ENCODE data around the gene QKI.

DNA sequence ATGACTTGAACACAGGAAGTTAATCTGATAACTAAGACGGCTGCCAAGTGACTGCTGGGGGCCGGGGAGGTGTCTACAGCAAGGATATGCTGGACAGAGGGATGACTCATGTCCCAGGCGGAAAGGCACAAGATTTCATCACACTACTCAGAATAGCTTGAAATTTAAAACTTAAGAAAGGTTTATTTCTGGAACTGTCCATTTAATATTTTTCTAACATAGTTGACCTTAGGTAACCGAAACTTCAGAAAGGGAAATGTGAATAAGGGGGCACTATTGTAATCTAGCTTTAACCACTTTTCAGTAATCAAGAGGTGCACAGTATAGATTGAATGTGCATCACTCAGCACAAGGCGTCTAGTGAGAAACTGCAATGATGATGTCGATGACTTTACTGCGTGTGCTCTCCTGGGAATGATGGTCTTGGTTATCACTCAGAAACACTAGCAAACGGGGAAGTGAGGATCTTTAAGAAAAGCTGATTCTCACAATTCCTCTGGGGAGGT is 171.5 kb downstream of the QKI start:
- TF ChIP-seq LARP7 (IDR thresholded peaks at IDR 0.05): no peak
- no peak for TF ChIP-seq ZNF274 (IDR thresholded peaks at IDR 0.05; ENCODE audit: insufficient read depth, insufficient read length)
- TF ChIP-seq, protein P1, sequence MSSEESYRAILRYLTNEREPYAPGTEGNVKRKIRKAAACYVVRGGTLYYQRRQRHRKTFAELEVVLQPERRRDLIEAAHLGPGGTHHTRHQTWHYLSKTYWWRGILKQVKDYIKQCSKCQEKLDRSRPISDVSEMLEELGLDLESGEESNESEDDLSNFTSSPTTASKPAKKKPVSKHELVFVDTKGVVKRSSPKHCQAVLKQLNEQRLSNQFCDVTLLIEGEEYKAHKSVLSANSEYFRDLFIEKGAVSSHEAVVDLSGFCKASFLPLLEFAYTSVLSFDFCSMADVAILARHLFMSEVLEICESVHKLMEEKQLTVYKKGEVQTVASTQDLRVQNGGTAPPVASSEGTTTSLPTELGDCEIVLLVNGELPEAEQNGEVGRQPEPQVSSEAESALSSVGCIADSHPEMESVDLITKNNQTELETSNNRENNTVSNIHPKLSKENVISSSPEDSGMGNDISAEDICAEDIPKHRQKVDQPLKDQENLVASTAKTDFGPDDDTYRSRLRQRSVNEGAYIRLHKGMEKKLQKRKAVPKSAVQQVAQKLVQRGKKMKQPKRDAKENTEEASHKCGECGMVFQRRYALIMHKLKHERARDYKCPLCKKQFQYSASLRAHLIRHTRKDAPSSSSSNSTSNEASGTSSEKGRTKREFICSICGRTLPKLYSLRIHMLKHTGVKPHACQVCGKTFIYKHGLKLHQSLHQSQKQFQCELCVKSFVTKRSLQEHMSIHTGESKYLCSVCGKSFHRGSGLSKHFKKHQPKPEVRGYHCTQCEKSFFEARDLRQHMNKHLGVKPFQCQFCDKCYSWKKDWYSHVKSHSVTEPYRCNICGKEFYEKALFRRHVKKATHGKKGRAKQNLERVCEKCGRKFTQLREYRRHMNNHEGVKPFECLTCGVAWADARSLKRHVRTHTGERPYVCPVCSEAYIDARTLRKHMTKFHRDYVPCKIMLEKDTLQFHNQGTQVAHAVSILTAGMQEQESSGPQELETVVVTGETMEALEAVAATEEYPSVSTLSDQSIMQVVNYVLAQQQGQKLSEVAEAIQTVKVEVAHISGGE (CRISPR knock-in tag; IDR thresholded peaks at IDR 0.05): no peak
- TF ChIP-seq IRF4 (IDR thresholded peaks at IDR 0.05; ENCODE audit: low read depth, low read length): no peak
- TF ChIP-seq YY1 (IDR thresholded peaks at IDR 0.05; ENCODE audit: low read depth, low read length): no peak
- TF ChIP-seq HDGF (IDR thresholded peaks at IDR 0.05): no peak
- TF ChIP-seq ZNF384 (IDR thresholded peaks at IDR 0.05; ENCODE audit: borderline replicate concordance, low read depth, low read length): no peak
- TF ChIP-seq, protein P2, sequence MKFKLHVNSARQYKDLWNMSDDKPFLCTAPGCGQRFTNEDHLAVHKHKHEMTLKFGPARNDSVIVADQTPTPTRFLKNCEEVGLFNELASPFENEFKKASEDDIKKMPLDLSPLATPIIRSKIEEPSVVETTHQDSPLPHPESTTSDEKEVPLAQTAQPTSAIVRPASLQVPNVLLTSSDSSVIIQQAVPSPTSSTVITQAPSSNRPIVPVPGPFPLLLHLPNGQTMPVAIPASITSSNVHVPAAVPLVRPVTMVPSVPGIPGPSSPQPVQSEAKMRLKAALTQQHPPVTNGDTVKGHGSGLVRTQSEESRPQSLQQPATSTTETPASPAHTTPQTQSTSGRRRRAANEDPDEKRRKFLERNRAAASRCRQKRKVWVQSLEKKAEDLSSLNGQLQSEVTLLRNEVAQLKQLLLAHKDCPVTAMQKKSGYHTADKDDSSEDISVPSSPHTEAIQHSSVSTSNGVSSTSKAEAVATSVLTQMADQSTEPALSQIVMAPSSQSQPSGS (IDR thresholded peaks at IDR 0.05; ENCODE audit: low read length): no peak
- no peak for TF ChIP-seq TCF7 (IDR thresholded peaks at IDR 0.05; ENCODE audit: borderline replicate concordance)
